Superior temporal gyrus (tissue), 1 donor: ENCODE measurements around the gene PRR5L.
A peak's percentile ranks its signal among the peaks of the same experiment; 100 is the strongest.

Experiments used
- DNase-seq: peaks from one replicate; pipeline ENCODE4 v3.0.0-alpha.2; 2016; ENCODE audit errors: extremely low spot score

PRR5L gene

GRCh38 chr11:36376888-36377758 lies 81.0 kb downstream of the PRR5L start:
- peak; percentile 55 for DNase-seq

GRCh38 chr11:36377759-36378564 lies 81.9 kb downstream of the PRR5L start:
- no peak for DNase-seq

GRCh38 chr11:36379653-36380052 lies 83.6 kb downstream of the PRR5L start:
- no peak for DNase-seq

GRCh38 chr11:36380296-36381014 lies 84.4 kb downstream of the PRR5L start:
- DNase-seq = no peak

GRCh38 chr11:36381015-36381360 lies 84.9 kb downstream of the PRR5L start:
- DNase-seq = no peak

GRCh38 chr11:36383195-36383594 lies 87.1 kb downstream of the PRR5L start:
- peak; percentile 54 for DNase-seq

- no peak for DNase-seq
Measured at GRCh38 chr11:36385121-36385970, 89.3 kb downstream of the PRR5L start.

GRCh38 chr11:36386411-36386810 lies 90.3 kb downstream of the PRR5L start:
- DNase-seq = no peak

- DNase-seq = no peak
Measured at GRCh38 chr11:36388071-36388470, 92.0 kb downstream of the PRR5L start.

- DNase-seq = no peak
Measured at GRCh38 chr11:36388951-36389350, 92.9 kb downstream of the PRR5L start.

GRCh38 chr11:36389811-36390210 lies 93.7 kb downstream of the PRR5L start:
- DNase-seq = no peak

- peak; percentile 47 for DNase-seq
Measured at GRCh38 chr11:36390963-36391471, 94.9 kb downstream of the PRR5L start.

GRCh38 chr11:36392196-36392595 lies 96.1 kb downstream of the PRR5L start:
- no peak for DNase-seq

GRCh38 chr11:36394056-36394455 lies 98.0 kb downstream of the PRR5L start:
- no peak for DNase-seq

GRCh38 chr11:36394926-36395325 lies 98.8 kb downstream of the PRR5L start:
- DNase-seq = no peak

GRCh38 chr11:36395978-36396736 lies 100.1 kb downstream of the PRR5L start:
- DNase-seq = no peak

- DNase-seq = peak; percentile 83
Measured at GRCh38 chr11:36398231-36398953, 102.3 kb downstream of the PRR5L start.

GRCh38 chr11:36399236-36399635 lies 103.1 kb downstream of the PRR5L start:
- DNase-seq = no peak

GRCh38 chr11:36399745-36400144 lies 103.7 kb downstream of the PRR5L start:
- no peak for DNase-seq
